Mesenchymal stem cell (in vitro differentiated cells and primary cell): ENCODE data around the gene EMC8.
"Not testable (repeated sequence)": the region's sequence is repeated elsewhere in the genome, so short reads cannot be mapped to it uniquely, and the experiment has no call there.

ENCODE experiments used
- DNase-seq: peaks from one replicate; pipeline ENCODE4 v3.0.0-alpha.2; 2013
- H2AFZ ChIP-seq: one replicate; pipeline ENCODE4 v1.6.1; 2013; ENCODE audit warnings: low read depth, mild to moderate bottlenecking, control low read depth, inconsistent platforms, low read length, moderate library complexity
- H2AK5ac ChIP-seq: 2 replicates; pipeline ENCODE4 v1.6.1; 2013; ENCODE audit warnings: low read length, moderate library complexity, mild to moderate bottlenecking, inconsistent platforms; ENCODE audit not compliant: severe bottlenecking
- H2BK120ac ChIP-seq: one replicate; pipeline ENCODE4 v1.6.1; 2013; ENCODE audit warnings: low read depth, mild to moderate bottlenecking, inconsistent platforms, low read length, moderate library complexity
- H2BK12ac ChIP-seq, 2 experiments: one replicate each; pipeline ENCODE4 v1.6.1; 2013; ENCODE audit warnings: inconsistent platforms in 2 of 2, low read length in 2 of 2, mild to moderate bottlenecking in 2 of 2, moderate library complexity in 2 of 2, control low read depth in 1 of 2
- H2BK15ac ChIP-seq: one replicate; pipeline ENCODE4 v1.6.1; 2013; ENCODE audit warnings: mild to moderate bottlenecking, low read depth, inconsistent platforms; ENCODE audit not compliant: poor library complexity, severe bottlenecking
- H2BK5ac ChIP-seq: 2 replicates; pipeline ENCODE4 v1.6.1; 2013; ENCODE audit warnings: low read depth, mild to moderate bottlenecking, low read length, control low read depth, inconsistent platforms; ENCODE audit not compliant: poor library complexity, severe bottlenecking
- H3K14ac ChIP-seq, 2 experiments: one replicate each; pipeline ENCODE4 v1.6.1; 2013; ENCODE audit warnings: inconsistent platforms in 2 of 2, low read length in 2 of 2, control low read depth in 1 of 2, mild to moderate bottlenecking in 1 of 2, moderate library complexity in 1 of 2
- H3K18ac ChIP-seq, 2 experiments: one replicate each; pipeline ENCODE4 v1.6.1; 2013; ENCODE audit warnings: inconsistent platforms in 2 of 2, low read length in 2 of 2, control low read depth in 1 of 2, low read depth in 1 of 2, mild to moderate bottlenecking in 1 of 2
- H3K23ac ChIP-seq, 2 experiments: one replicate each; pipeline ENCODE4 v1.6.1; 2013; ENCODE audit warnings: inconsistent platforms in 2 of 2, low read length in 2 of 2, mild to moderate bottlenecking in 2 of 2, moderate library complexity in 2 of 2, control low read depth in 1 of 2
- H3K27ac ChIP-seq: 2 replicates; pipeline ENCODE4 v1.5.1; 2013; ENCODE audit warnings: mild to moderate bottlenecking, moderate library complexity, low read length, control low read depth, inconsistent platforms; ENCODE audit not compliant: poor library complexity, severe bottlenecking
- H3K27me3 ChIP-seq, 2 experiments: 2 replicates each; pipeline versions ENCODE4 v1.6.1 to v1.7.0; 2013; ENCODE audit warnings: low read length in 2 of 2, mild to moderate bottlenecking in 2 of 2, moderate library complexity in 2 of 2, control low read depth in 1 of 2, inconsistent platforms in 1 of 2; ENCODE audit not compliant: control insufficient read depth in 1 of 2, insufficient read depth in 1 of 2
- H3K36me3 ChIP-seq, 2 experiments: 2 replicates each; pipeline versions ENCODE4 v1.6.1 to v1.7.0; 2013; ENCODE audit warnings: low read length in 2 of 2, control low read depth in 1 of 2, inconsistent platforms in 1 of 2, low read depth in 1 of 2, mild to moderate bottlenecking in 1 of 2; ENCODE audit not compliant: insufficient read depth in 2 of 2, control insufficient read depth in 1 of 2
- H3K4ac ChIP-seq, 2 experiments: one replicate each; pipeline ENCODE4 v1.6.1; 2013; ENCODE audit warnings: inconsistent platforms in 2 of 2, low read length in 2 of 2, mild to moderate bottlenecking in 2 of 2, moderate library complexity in 2 of 2, control low read depth in 1 of 2, low read depth in 1 of 2
- H3K4me1 ChIP-seq: 2 replicates; pipeline ENCODE4 v1.6.1; 2013; ENCODE audit warnings: low read depth, low read length, control low read depth; ENCODE audit not compliant: control insufficient read depth, insufficient read depth
- H3K4me2 ChIP-seq: 2 replicates; pipeline ENCODE4 v1.6.1; 2013; ENCODE audit warnings: low read length, mild to moderate bottlenecking, inconsistent platforms; ENCODE audit not compliant: poor library complexity, severe bottlenecking
- H3K4me3 ChIP-seq, 2 experiments: 2 replicates each; pipeline versions ENCODE4 v1.5.1 to v1.7.0; 2013; ENCODE audit warnings: low read length in 2 of 2, mild to moderate bottlenecking in 2 of 2, control low read depth in 1 of 2, low read depth in 1 of 2; ENCODE audit not compliant: insufficient read depth in 1 of 2
- H3K79me1 ChIP-seq: replicated peaks from 2 replicates; pipeline ENCODE4 v1.6.1; 2013; ENCODE audit warnings: mild to moderate bottlenecking, control low read depth, low read length, inconsistent platforms; ENCODE audit not compliant: poor library complexity, severe bottlenecking
- H3K9ac ChIP-seq: 2 replicates; pipeline ENCODE4 v1.7.0; 2013; ENCODE audit warnings: mild to moderate bottlenecking, low read length, moderate library complexity
- H3K9me3 ChIP-seq: 2 replicates; pipeline ENCODE4 v1.7.0; 2013; ENCODE audit warnings: mild to moderate bottlenecking, low read length; ENCODE audit not compliant: control insufficient read depth
- H4K8ac ChIP-seq: one replicate; pipeline ENCODE4 v1.6.1; 2013; ENCODE audit warnings: inconsistent platforms, mild to moderate bottlenecking, low read length, moderate library complexity
- H4K91ac ChIP-seq: one replicate; pipeline ENCODE4 v1.6.1; 2013; ENCODE audit warnings: mild to moderate bottlenecking, low read length, inconsistent platforms
- WGBS: methylation state at CpG from one replicate; pipeline ENCODE4 v1.1.7; 2013; ENCODE audit warnings: mixed read lengths; 5-methylcytosine and 5-hydroxymethylcytosine counted together

The EMC8 gene

GRCh38 chr16:85808926-85809325 lies 9.6 kb upstream of the EMC8 start:
- H2BK12ac ChIP-seq, result no peak overlapping the region
- no peak overlapping the region for H3K4me3 ChIP-seq
- H4K8ac ChIP-seq, result no peak overlapping the region
- H3K4me2 ChIP-seq, result no peak overlapping the region
- H4K91ac ChIP-seq, result no peak overlapping the region
- H3K4me1 ChIP-seq, result peaks cover 1% of the 10 kb centered on the region
- peaks cover 20 to 38% of the 10 kb centered on the region in 2 experiments for H3K27me3 ChIP-seq
- no peak overlapping the region for H3K9ac ChIP-seq
- H3K23ac ChIP-seq, result no peak overlapping the region
- peaks cover 28 to 31% of the 10 kb centered on the region in 2 experiments for H3K36me3 ChIP-seq
- H3K79me1 ChIP-seq, result peaks cover 15% of the 10 kb centered on the region
- H2AK5ac ChIP-seq, result no peak overlapping the region
- no peak overlapping the region for H3K18ac ChIP-seq
- no peak overlapping the region for H3K27ac ChIP-seq
- H2BK5ac ChIP-seq, result no peak overlapping the region
- H2AFZ ChIP-seq, result no peak overlapping the region
- H2BK120ac ChIP-seq, result no peak overlapping the region
- H3K4ac ChIP-seq, result no peak overlapping the region
- no peak for DNase-seq
- H2BK15ac ChIP-seq, result no peak overlapping the region
- H3K9me3 ChIP-seq, result no peaks in the 10 kb centered on the region
- H3K14ac ChIP-seq, result no peak overlapping the region
- 99% methylated on average over 5 of the region's 7 CpGs for WGBS

- peaks cover 16 to 30% of the 10 kb centered on the region in 2 experiments for H3K27me3 ChIP-seq
- H3K14ac ChIP-seq, H3K27ac ChIP-seq, H2BK15ac ChIP-seq, H3K9me3 ChIP-seq, H2BK120ac ChIP-seq, H3K4me1 ChIP-seq, H3K4me2 ChIP-seq, H4K8ac ChIP-seq, H2AK5ac ChIP-seq, H2BK5ac ChIP-seq, H2BK12ac ChIP-seq, H3K23ac ChIP-seq, DNase-seq, H3K4me3 ChIP-seq, H4K91ac ChIP-seq, H3K18ac ChIP-seq, H3K4ac ChIP-seq, H2AFZ ChIP-seq, H3K9ac ChIP-seq: not testable (repeated sequence)
- peaks cover 18% of the 10 kb centered on the region for H3K79me1 ChIP-seq
- peaks cover 32 to 39% of the 10 kb centered on the region in 2 experiments for H3K36me3 ChIP-seq
- WGBS, result over 99% methylated on average over 10 of the region's 27 CpGs
These were observed 8.8 kb upstream of the EMC8 start for GRCh38 chr16:85808104-85808503.

DNA sequence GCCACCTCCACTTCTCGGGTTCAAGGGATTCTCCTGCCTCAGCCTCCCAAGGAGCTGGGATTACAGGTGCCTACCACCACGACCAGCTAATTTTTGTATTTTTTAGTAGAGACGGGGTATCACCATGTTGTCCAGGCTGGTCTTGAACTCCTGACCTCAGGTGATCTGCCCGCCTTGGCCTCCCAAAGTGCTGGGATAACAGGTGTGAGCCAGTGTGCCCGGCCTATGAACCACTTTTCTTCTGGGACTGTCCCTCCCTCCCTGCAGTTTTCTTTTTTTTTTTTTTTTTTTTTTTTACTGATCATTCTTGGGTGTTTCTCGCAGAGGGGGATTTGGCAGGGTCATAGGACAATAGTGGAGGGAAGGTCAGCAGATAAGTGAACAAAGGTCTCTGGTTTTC lies 8.0 kb upstream of the EMC8 start:
- H3K9me3 ChIP-seq, H3K14ac ChIP-seq, H2BK12ac ChIP-seq, H4K8ac ChIP-seq, H3K23ac ChIP-seq, H3K9ac ChIP-seq, H3K4me1 ChIP-seq, H3K4ac ChIP-seq, H3K18ac ChIP-seq, H3K4me3 ChIP-seq, DNase-seq, H4K91ac ChIP-seq, H2BK15ac ChIP-seq, H2AK5ac ChIP-seq, H2BK120ac ChIP-seq, H3K4me2 ChIP-seq, H2AFZ ChIP-seq, H2BK5ac ChIP-seq, H3K27ac ChIP-seq: not testable (repeated sequence)
- H3K36me3 ChIP-seq, result peaks cover 34 to 47% of the 10 kb centered on the region in 2 experiments
- H3K79me1 ChIP-seq, result peaks cover 21% of the 10 kb centered on the region
- H3K27me3 ChIP-seq, result peaks cover 9 to 22% of the 10 kb centered on the region in 2 experiments
- 97% methylated on average over 3 of the region's 6 CpGs for WGBS

DNA sequence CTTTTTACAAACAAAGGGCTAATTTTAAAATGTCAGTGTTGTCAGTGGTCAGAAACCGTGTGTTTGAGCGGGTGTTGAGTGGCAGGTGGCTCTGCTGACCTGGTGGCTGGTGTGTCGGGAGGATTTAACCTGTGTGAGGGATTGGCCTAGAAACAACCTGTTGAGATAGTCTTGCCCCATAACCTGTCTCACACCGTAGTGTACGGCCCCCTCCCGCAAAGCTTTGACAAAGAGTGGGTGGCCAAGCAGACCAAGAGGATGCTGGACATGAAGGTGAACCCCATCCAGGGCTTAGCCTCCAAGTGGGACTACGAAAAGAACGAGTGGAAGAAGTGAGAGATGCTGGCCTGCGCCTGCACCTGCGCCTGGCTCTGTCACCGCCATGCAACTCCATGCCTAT lies 7.2 kb upstream of the EMC8 start:
- no peak overlapping the region for H2BK15ac ChIP-seq
- peaks cover 1 to 14% of the 10 kb centered on the region in 2 experiments for H3K27me3 ChIP-seq
- no peak overlapping the region for H2BK12ac ChIP-seq
- H3K9ac ChIP-seq, result no peak overlapping the region
- H2AFZ ChIP-seq, result no peak overlapping the region
- no peak overlapping the region for H3K4me3 ChIP-seq
- H3K27ac ChIP-seq, result no peak overlapping the region
- no peak for DNase-seq
- H3K9me3 ChIP-seq, result no peaks in the 10 kb centered on the region
- peaks cover 41 to 55% of the 10 kb centered on the region in 2 experiments for H3K36me3 ChIP-seq
- no peak overlapping the region for H3K18ac ChIP-seq
- no peak overlapping the region for H3K4me2 ChIP-seq
- H3K79me1 ChIP-seq, result peaks cover 26% of the 10 kb centered on the region
- H2BK120ac ChIP-seq, result no peak overlapping the region
- no peak overlapping the region for H3K14ac ChIP-seq
- no peak overlapping the region for H2BK5ac ChIP-seq
- peaks cover 1% of the 10 kb centered on the region for H3K4me1 ChIP-seq
- no peak overlapping the region for H3K4ac ChIP-seq
- H4K91ac ChIP-seq, result no peak overlapping the region
- 96% methylated on average over 11 of the region's 11 CpGs for WGBS
- peak overlapping the region in 1 of 2 experiments; percentile 36 for H3K23ac ChIP-seq
- H2AK5ac ChIP-seq, result no peak overlapping the region
- H4K8ac ChIP-seq, result no peak overlapping the region
